Measurements from ENCODE around the gene SPAST.

GRCh38 chr2:32192418-32192817 is 129.1 kb downstream of the SPAST start:
- TF ChIP-seq CTCF (IDR thresholded peaks at IDR 0.05): no peak
- TF ChIP-seq POLR2A (IDR thresholded peaks at IDR 0.05): no peak
- no peak for TF ChIP-seq EP300 (IDR thresholded peaks at IDR 0.05)
